Measurements from ENCODE around the gene ORC2.

ORC2 gene

DNA sequence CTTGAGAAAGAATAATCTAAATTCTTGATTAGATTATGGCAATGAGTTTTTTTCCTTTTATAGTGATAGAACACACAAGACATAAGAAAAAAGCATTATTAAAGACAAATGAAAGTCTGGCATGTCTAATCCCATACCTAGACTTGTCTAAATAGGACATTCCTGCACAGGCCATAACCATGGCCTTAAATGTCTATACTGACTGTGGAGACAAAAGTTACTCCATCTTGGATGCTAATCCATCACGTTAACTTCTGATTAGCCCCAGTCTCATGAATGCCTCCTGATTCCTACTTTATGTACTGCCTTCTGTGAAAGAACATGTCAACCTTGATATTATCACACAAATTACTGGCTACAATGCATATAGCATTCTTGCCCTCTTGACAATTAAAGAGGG, 23.6 kb downstream of the ORC2 start:
- H3K4me3 ChIP-seq (IDR thresholded peaks at IDR 0.05; ENCODE audit: insufficient read depth, low read depth, low read length), result no peak overlapping the region
- no peaks in the 10 kb centered on the region for H3K27me3 ChIP-seq (ENCODE audit: insufficient read depth, low read depth)
- no peaks in the 10 kb centered on the region for H4K20me1 ChIP-seq (ENCODE audit: insufficient read depth)
- no peak overlapping the region for H3K4me2 ChIP-seq
- H3K36me3 ChIP-seq (ENCODE audit: insufficient read depth), result peaks cover 12% of the 10 kb centered on the region; the same call in 1 of the 2 replicates
- TF ChIP-seq, protein P1, sequence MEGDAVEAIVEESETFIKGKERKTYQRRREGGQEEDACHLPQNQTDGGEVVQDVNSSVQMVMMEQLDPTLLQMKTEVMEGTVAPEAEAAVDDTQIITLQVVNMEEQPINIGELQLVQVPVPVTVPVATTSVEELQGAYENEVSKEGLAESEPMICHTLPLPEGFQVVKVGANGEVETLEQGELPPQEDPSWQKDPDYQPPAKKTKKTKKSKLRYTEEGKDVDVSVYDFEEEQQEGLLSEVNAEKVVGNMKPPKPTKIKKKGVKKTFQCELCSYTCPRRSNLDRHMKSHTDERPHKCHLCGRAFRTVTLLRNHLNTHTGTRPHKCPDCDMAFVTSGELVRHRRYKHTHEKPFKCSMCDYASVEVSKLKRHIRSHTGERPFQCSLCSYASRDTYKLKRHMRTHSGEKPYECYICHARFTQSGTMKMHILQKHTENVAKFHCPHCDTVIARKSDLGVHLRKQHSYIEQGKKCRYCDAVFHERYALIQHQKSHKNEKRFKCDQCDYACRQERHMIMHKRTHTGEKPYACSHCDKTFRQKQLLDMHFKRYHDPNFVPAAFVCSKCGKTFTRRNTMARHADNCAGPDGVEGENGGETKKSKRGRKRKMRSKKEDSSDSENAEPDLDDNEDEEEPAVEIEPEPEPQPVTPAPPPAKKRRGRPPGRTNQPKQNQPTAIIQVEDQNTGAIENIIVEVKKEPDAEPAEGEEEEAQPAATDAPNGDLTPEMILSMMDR (conservative IDR thresholded peaks at IDR 0.05; ENCODE audit: low read depth, low read length), result no peak
- no peak overlapping the region for H3K27ac ChIP-seq
- H2AFZ ChIP-seq (ENCODE audit: low read depth), result no peak overlapping the region
- no peaks in the 10 kb centered on the region for H3K4me1 ChIP-seq (ENCODE audit: low read depth, poor library complexity, severe bottlenecking)
- no peaks in the 10 kb centered on the region for H3K79me2 ChIP-seq (ENCODE audit: insufficient read depth, low read depth)
- H3K9ac ChIP-seq, result no peak overlapping the region

DNA sequence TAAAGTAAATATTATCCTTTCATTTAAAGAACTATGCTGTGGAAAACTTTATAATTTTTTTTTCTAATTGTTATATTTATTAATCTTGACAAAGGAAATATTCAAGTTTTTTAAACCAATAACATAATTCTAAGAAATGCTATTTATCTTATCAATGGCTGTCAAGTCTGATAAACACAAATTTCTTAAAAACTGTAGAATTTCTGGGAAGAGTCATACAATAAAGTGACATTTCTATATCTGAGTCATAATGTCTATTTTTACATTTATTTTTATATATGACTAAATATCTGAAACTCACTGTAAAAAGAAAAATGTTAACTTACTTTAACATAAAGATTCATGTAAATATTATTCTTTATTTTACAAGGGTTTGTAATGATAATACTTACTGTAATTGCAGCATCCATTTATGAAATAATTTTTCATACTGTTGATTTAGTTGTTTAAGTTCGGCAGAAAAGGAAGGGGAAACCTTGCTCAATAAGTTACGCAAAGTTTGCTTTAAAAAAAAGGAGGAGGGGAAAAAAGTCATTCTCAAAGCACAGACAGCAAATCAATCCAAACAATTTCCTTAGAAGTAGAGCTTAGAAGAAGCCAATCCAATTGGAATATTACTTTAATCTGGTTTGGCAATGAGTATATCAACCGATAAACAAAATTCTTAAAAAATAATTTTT, 32.4 kb downstream of the ORC2 start:
- Histone ChIP-seq H3K27ac (no peak overlapping the region), H3K9ac (no peak overlapping the region; the same call in 1 of the 2 replicates), H3K27me3 (ENCODE audit: insufficient read depth, low read depth) (no peaks in the 10 kb centered on the region), H3K4me2 (no peak overlapping the region), H3K36me3 (ENCODE audit: insufficient read depth) (no peaks in the 10 kb centered on the region), H3K79me2 (ENCODE audit: insufficient read depth, low read depth) (no peaks in the 10 kb centered on the region), H3K4me1 (ENCODE audit: low read depth, poor library complexity, severe bottlenecking) (no peaks in the 10 kb centered on the region), H4K20me1 (ENCODE audit: insufficient read depth) (no peaks in the 10 kb centered on the region), H2AFZ (ENCODE audit: low read depth) (no peak overlapping the region), H3K4me3 (IDR thresholded peaks at IDR 0.05; ENCODE audit: insufficient read depth, low read depth, low read length) (no peak overlapping the region)
- TF ChIP-seq, protein P1 (conservative IDR thresholded peaks at IDR 0.05; ENCODE audit: low read depth, low read length), result no peak

- TF ChIP-seq, protein P1 (conservative IDR thresholded peaks at IDR 0.05; ENCODE audit: low read depth, low read length), result no peak
Observed at GRCh38 chr2:200929334-200930249, 33.9 kb downstream of the ORC2 start.

DNA sequence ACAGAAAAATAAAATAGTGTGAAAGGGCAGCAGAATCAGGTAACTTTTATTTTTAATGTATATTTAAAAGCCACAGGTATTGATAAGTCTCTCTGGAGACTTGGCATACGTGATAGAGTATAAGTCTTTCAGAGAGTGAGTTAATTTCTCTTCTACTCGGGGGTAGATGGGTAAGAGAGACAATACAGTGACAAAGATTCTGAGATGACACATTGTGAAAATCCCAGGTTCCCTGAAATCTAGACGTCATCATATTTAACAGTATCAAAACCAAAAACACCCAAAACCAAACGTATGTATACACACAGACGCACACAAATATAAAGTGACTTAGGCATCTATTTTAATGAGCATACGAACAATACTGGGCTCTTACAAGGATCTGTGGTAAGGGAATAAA, 41.0 kb downstream of the ORC2 start:
- TF ChIP-seq, protein P1 (conservative IDR thresholded peaks at IDR 0.05; ENCODE audit: low read depth, low read length), result no peak
- Histone ChIP-seq H3K79me2 (ENCODE audit: insufficient read depth, low read depth) (no peaks in the 10 kb centered on the region), H3K27ac (no peak overlapping the region), H4K20me1 (ENCODE audit: insufficient read depth) (no peaks in the 10 kb centered on the region), H3K9ac (no peak overlapping the region), H3K4me1 (ENCODE audit: low read depth, poor library complexity, severe bottlenecking) (no peaks in the 10 kb centered on the region), H3K27me3 (ENCODE audit: insufficient read depth, low read depth) (no peaks in the 10 kb centered on the region), H2AFZ (ENCODE audit: low read depth) (no peak overlapping the region), H3K4me3 (IDR thresholded peaks at IDR 0.05; ENCODE audit: insufficient read depth, low read depth, low read length) (no peak overlapping the region), H3K36me3 (ENCODE audit: insufficient read depth) (no peaks in the 10 kb centered on the region), H3K4me2 (no peak overlapping the region)

More at GRCh38 chr2:200929334-200930249, 33.9 kb downstream of the ORC2 start:
- Histone ChIP-seq H3K27me3 (ENCODE audit: insufficient read depth, low read depth) (no peaks in the 10 kb centered on the region), H3K27ac (no peak overlapping the region), H4K20me1 (ENCODE audit: insufficient read depth) (no peaks in the 10 kb centered on the region), H3K4me3 (IDR thresholded peaks at IDR 0.05; ENCODE audit: insufficient read depth, low read depth, low read length) (no peak overlapping the region), H3K9ac (no peak overlapping the region), H3K4me1 (ENCODE audit: low read depth, poor library complexity, severe bottlenecking) (no peaks in the 10 kb centered on the region), H3K79me2 (ENCODE audit: insufficient read depth, low read depth) (no peaks in the 10 kb centered on the region), H3K4me2 (no peak overlapping the region), H3K36me3 (ENCODE audit: insufficient read depth) (no peaks in the 10 kb centered on the region), H2AFZ (ENCODE audit: low read depth) (no peak overlapping the region)
